Measurements from ENCODE around the gene SEMA6B. TPM values are rescaled to one million over a fixed set of nuclear protein-coding genes. Genes with fewer than 3 reads are reported as not detected.

The SEMA6B gene
- total RNA-seq, 1 experiment from 2014 or later, result 38.4 TPM

DNA sequence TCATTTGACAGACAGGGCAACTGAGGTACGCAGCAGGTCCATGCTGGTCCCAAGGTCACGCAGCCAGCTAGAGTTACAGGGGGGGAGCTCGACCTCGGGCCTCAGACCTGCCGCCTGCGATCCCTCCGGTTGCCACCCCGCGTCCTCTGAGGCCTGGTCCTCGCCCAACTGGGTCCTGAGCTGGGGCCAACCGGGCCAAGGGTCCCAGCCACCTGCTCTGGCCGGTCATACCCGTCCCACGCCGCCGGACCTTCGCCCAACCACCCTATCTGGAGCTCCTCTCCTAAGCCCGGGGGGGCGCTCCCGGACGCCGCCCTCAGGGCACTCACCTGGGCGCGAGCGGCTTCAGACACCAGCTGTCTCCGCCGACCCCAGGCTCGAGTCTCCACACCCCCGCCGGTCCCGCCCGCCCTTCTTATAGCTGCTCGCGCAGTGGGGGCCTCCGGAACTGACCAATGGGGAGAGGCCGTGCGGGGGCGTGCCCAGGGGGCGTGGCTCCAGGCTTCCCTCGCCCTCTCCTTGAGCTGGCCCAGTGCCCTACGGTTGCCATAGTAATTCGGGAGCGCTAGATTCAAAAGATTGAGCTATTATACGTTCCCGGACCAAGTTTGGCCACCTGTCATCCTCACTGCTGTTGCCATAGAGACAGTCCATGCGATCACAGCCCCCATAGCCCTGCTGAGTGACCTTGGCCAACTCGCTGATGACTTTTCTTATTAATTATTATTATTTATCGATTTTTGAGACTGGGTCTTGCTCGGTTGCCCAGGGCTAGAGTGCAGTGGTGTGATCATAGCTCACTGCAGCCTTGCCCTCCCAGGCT lies 24.4 kb downstream of the SEMA6B start, which contains the start of gene PLIN5:
Gene PLIN5 (minus strand): TSS at position 389 of the 823 bp plus-strand sequence. CDS start 1,150 bp downstream, outside the sequence.
- Histone ChIP-seq H3T11ph (ENCODE audit: low read length) (no peak within 1 kb of the TSS), H3K9me3 (ENCODE audit: control insufficient read depth, low read depth, low read length) (no peaks in the 10 kb centered on the region), H3K4me2 (ENCODE audit: insufficient read depth, insufficient read length, low read length) (peak within 1 kb of the TSS; percentile 45), H2AK5ac (ENCODE audit: insufficient read length, low read length) (no peak within 1 kb of the TSS), H2BK12ac (ENCODE audit: insufficient read length, low read depth, low read length) (no peak within 1 kb of the TSS), H2BK15ac (ENCODE audit: low read depth, low read length) (no peak within 1 kb of the TSS), H2BK120ac (ENCODE audit: low read depth, low read length, poor library complexity, severe bottlenecking) (no peak within 1 kb of the TSS), H3K4ac (ENCODE audit: low read depth, low read length) (no peak within 1 kb of the TSS), H4K91ac (ENCODE audit: insufficient read length, low read depth, low read length) (no peak within 1 kb of the TSS), H3K18ac (ENCODE audit: insufficient read length, low read depth, low read length) (peak within 1 kb of the TSS; percentile 45), H2BK20ac (ENCODE audit: low read depth, low read length, poor library complexity, severe bottlenecking) (no peak within 1 kb of the TSS), H3K9ac (ENCODE audit: extremely low read depth, insufficient read length, low read length) (no peak within 1 kb of the TSS), H3K79me1 (ENCODE audit: insufficient read depth, low read depth, low read length, poor library complexity, severe bottlenecking) (no peaks in the 10 kb centered on the region), H3K27ac (ENCODE audit: insufficient read length, low read depth, low read length) (no peak within 1 kb of the TSS), H3K56ac (ENCODE audit: insufficient read length, low read depth, low read length) (no peak within 1 kb of the TSS), H3K14ac (ENCODE audit: insufficient read depth, low read length) (peak within 1 kb of the TSS; percentile 16; the same call in 1 of the 2 replicates), H4K20me1 (ENCODE audit: control insufficient read depth, insufficient read depth, insufficient read length) (no peaks in the 10 kb centered on the region), H3K23me2 (ENCODE audit: insufficient read length, low read depth, low read length, poor library complexity, severe bottlenecking) (peaks cover 3% of the 10 kb centered on the region), H2BK5ac (ENCODE audit: insufficient read length, low read length) (no peak within 1 kb of the TSS), H4K8ac (replicated peaks; ENCODE audit: insufficient read length, low read depth, low read length) (no peak within 1 kb of the TSS), H3K23ac (ENCODE audit: insufficient read length, low read depth, low read length) (no peak within 1 kb of the TSS), H3K79me2 (ENCODE audit: insufficient read depth, low read length) (no peaks in the 10 kb centered on the region), H4K5ac (ENCODE audit: insufficient read length, low read depth, low read length) (no peak within 1 kb of the TSS), H3K4me1 (ENCODE audit: insufficient read depth, low read length) (no peaks in the 10 kb centered on the region), H3K27me3 (ENCODE audit: insufficient read depth, low read length) (no peaks in the 10 kb centered on the region; the same call in 1 of the 2 replicates), H2AFZ (ENCODE audit: low read length) (no peak within 1 kb of the TSS)
- peaks cover 5 to 11% of the 10 kb centered on the region in 2 experiments for H3K4me1 Mint-ChIP-seq
- no peaks in the 10 kb centered on the region for H3K36me3 Mint-ChIP-seq (ENCODE audit: insufficient read depth in 1 of 3, low read depth in 3 of 3)
- peaks cover 69% of the 10 kb centered on the region for H3K27me3 Mint-ChIP-seq (ENCODE audit: low read depth)
- no peaks in the 10 kb centered on the region; a peak in 1 of 5 replicates for H3K9me3 Mint-ChIP-seq
- H3K27ac Mint-ChIP-seq, result no peak within 1 kb of the TSS; a peak in 1 of 7 replicates
- peak within 1 kb of the TSS; percentile 47 to 66 for H3K4me3 Mint-ChIP-seq
- WGBS (ENCODE audit: extremely low coverage, insufficient read length, low lambda C conversion rate), result no CpG with 5 or more reads among the region's 49 CpGs
- TF ChIP-seq, protein P1, sequence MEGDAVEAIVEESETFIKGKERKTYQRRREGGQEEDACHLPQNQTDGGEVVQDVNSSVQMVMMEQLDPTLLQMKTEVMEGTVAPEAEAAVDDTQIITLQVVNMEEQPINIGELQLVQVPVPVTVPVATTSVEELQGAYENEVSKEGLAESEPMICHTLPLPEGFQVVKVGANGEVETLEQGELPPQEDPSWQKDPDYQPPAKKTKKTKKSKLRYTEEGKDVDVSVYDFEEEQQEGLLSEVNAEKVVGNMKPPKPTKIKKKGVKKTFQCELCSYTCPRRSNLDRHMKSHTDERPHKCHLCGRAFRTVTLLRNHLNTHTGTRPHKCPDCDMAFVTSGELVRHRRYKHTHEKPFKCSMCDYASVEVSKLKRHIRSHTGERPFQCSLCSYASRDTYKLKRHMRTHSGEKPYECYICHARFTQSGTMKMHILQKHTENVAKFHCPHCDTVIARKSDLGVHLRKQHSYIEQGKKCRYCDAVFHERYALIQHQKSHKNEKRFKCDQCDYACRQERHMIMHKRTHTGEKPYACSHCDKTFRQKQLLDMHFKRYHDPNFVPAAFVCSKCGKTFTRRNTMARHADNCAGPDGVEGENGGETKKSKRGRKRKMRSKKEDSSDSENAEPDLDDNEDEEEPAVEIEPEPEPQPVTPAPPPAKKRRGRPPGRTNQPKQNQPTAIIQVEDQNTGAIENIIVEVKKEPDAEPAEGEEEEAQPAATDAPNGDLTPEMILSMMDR (conservative IDR thresholded peaks at IDR 0.05), result peak; percentile 21; the same call in 1 of the 3 replicates
- peak; percentile 95 for DNase-seq

Data from H9 (cell line).